OCI-LY3 (cell line): ENCODE measurements around the gene TBC1D8.

ENCODE experiments used
- EZH2phosphoT487 ChIP-seq: fragments of 200-600 bp; shearing (Covaris generic); IDR thresholded peaks from 2 replicates; pipeline ENCODE4 v1.6.1; 2018; ENCODE audit warnings: antibody characterized with exemption, mixed run types, low read depth
- TF ChIP-seq, protein P1 (sequence below): fragments of 200-600, 300-600 bp; sonication (generic); IDR thresholded peaks from 2 replicates; pipeline ENCODE4 v1.5.1; 2014; ENCODE audit warnings: antibody characterized with exemption, low read length, low read depth

- TF ChIP-seq, protein P1, sequence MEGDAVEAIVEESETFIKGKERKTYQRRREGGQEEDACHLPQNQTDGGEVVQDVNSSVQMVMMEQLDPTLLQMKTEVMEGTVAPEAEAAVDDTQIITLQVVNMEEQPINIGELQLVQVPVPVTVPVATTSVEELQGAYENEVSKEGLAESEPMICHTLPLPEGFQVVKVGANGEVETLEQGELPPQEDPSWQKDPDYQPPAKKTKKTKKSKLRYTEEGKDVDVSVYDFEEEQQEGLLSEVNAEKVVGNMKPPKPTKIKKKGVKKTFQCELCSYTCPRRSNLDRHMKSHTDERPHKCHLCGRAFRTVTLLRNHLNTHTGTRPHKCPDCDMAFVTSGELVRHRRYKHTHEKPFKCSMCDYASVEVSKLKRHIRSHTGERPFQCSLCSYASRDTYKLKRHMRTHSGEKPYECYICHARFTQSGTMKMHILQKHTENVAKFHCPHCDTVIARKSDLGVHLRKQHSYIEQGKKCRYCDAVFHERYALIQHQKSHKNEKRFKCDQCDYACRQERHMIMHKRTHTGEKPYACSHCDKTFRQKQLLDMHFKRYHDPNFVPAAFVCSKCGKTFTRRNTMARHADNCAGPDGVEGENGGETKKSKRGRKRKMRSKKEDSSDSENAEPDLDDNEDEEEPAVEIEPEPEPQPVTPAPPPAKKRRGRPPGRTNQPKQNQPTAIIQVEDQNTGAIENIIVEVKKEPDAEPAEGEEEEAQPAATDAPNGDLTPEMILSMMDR = no peak
- no peak for TF ChIP-seq EZH2phosphoT487
Measured at GRCh38 chr2:101185656-101186055, 34.5 kb upstream of the TBC1D8 start.
